Glomerular visceral epithelial cell (primary cell): ENCODE data around the gene DDX49.
A peak's percentile ranks its signal among the peaks of the same experiment; 100 is the strongest.

ENCODE experiments used
- DNase-seq: peaks from one replicate; pipeline ENCODE4 v3.0.0-alpha.2; 2016; ENCODE audit errors: extremely low spot score

The DDX49 gene

DNA sequence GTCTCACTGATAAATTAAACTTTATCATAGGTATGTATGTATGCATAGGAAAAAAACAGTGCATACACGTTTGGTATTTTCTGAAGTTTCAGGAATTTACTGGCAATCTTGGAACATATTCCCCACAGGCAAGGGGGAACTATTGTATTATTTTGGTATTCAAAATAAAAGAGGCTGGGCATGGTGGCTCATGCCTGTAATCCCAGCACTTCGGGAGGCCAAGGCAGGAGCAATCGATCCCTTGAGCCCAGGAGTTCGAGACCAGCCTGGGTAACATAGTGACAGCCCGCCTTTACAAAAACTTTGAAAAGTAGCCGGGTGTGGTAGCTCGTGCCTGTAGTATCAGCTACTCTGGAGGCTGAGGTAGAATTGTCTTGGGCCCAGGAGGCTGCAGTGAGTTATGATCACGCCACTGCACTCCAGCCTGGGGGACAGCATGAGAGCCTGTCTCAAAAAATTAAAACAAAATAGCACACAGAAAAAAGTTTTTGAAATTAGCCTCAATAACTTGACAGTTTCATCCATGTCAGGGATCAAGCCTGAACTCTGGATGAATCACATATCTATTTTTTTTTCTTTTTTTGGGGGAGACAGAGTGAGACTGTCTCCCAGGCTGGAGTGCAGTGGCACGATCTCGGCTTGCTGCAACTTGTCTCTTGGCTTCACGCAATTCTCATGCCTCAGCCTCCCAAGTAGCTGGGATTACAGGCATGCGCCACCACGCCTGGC, 50.6 kb downstream of the DDX49 start:
- DNase-seq: no peak

DNA sequence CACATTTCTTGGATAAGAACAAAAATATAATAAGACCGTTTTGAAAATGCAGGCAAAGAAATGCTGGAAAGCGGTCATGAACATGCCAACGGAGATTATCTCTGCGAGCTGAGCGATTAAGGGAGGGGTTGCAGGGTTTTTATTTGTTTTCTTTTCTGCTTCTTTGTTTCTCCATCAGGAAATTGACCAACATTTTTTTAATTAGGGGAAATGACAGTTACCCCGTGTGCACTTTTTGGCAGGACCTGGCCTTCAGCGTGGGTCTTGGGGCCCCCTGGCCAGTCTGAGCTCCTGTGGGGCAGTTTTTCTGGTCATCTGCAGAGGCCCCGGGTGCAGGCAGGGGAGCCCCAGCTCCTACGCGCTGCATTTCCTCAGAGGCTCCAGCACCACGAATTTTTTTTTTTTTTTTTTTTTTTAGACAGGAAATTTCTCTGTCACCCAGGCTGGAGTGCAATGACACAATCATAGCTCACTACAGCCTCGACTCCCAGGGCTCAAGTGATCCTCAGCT, 52.8 kb downstream of the DDX49 start:
- no peak for DNase-seq

DNA sequence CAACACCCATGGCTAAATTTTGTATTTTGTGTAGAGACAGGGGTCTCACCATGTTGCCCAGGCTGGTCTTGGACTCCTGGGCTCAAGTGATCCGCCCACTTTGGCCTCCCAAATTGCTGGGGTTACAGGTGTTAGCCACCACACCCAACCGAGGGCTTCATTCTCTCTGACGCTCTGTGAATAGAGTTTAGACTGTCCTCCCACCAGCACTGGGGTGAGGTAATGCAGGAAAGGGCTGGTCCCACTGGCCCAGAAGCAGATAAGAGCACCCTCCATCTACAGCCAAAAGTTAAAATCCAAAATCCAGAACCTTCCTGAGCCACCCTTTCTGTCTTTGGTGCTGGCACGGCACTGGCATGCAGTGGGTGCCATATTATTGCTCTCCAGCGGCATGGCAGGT, 53.3 kb downstream of the DDX49 start:
- DNase-seq: no peak

DNA sequence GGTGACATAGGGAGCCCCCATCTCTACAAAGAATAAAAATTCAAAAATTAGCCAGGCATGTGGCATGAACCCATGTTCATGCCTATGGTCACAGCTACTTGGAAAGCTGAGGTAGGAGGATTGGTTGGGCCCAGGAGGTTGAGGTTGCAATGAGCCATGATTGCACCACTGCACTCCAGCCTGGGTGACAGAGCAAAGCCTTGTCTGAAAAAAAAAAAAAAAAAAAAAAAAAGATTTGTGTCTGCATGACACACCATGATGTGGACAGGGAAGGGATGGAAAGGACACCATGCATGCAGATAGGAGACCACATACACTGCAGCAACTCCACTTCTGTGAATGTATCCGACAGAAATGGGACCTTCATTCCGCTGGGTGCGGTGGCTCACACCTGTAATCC, 55.5 kb downstream of the DDX49 start:
- peak; percentile 35 for DNase-seq

DNA sequence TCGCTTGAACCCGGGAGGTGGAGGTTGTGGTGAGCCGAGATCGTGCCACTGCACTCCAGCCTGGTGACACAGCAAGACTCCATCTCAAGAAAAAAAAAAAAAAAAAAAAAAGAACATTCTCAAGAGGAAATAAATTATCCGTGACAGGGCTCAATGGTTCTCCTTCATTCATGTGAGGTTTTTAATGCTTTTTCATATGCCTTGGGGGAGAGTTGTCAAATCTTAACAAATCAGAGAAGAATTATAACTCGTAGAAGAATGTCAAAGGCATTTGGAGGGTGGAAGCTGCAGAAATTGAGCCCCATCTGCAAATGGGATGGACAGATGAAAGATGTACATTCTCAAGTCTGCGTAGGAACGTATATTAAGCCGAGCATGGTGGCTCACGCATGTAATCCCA, 56.4 kb downstream of the DDX49 start:
- no peak for DNase-seq
